Subcutaneous adipose tissue (tissue), 4 donors: ENCODE data around the gene MTCL1. TPM values are rescaled to one million over a fixed set of nuclear protein-coding genes. Genes with fewer than 3 reads are reported as not detected.

Source experiments
- total RNA-seq, 4 donors: library from RNA; depleted of rRNA; stranded (reverse); fragments of >200 nt; gene quantifications; one replicate each; pipeline ENCODE4 v1.1.0, GENCODE V29; 2016
- TF ChIP-seq, protein P1 (sequence below): fragments of 450-650 bp; IDR thresholded peaks from one replicate; pipeline ENCODE4 v1.5.1; 2016; ENCODE audit warnings: low read depth, mild to moderate bottlenecking, control low read depth, antibody characterized with exemption, moderate library complexity

MTCL1 gene
- total RNA-seq, 4 donors from 2014 or later: 1.5 to 5.9 (median 2.7) TPM

DNA sequence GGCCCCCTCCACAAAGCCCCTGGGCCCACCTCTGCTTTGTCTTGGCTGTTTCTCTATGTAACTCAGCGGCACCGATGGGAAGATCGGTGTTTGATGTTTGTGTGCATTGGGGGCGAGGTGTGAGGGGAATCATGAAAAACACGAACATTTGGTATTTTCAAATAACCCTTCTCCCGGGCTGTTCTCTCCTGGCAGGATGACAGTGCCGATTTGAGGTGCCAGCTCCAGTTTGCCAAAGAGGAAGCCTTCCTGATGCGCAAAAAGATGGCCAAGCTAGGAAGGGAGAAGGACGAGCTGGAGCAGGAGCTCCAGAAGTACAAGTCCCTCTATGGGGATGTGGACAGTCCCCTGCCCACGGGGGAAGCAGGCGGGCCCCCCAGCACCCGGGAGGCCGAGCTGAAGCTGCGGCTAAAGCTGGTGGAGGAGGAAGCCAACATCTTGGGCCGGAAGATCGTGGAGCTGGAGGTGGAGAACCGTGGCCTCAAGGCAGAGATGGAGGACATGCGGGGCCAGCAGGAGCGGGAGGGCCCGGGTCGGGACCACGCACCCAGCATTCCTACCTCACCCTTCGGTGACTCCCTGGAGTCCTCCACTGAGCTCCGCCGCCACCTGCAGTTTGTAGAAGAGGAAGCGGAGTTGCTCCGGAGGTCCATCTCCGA lies 78.1 kb downstream of the MTCL1 start:
- TF ChIP-seq, protein P1, sequence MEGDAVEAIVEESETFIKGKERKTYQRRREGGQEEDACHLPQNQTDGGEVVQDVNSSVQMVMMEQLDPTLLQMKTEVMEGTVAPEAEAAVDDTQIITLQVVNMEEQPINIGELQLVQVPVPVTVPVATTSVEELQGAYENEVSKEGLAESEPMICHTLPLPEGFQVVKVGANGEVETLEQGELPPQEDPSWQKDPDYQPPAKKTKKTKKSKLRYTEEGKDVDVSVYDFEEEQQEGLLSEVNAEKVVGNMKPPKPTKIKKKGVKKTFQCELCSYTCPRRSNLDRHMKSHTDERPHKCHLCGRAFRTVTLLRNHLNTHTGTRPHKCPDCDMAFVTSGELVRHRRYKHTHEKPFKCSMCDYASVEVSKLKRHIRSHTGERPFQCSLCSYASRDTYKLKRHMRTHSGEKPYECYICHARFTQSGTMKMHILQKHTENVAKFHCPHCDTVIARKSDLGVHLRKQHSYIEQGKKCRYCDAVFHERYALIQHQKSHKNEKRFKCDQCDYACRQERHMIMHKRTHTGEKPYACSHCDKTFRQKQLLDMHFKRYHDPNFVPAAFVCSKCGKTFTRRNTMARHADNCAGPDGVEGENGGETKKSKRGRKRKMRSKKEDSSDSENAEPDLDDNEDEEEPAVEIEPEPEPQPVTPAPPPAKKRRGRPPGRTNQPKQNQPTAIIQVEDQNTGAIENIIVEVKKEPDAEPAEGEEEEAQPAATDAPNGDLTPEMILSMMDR: no peak

DNA sequence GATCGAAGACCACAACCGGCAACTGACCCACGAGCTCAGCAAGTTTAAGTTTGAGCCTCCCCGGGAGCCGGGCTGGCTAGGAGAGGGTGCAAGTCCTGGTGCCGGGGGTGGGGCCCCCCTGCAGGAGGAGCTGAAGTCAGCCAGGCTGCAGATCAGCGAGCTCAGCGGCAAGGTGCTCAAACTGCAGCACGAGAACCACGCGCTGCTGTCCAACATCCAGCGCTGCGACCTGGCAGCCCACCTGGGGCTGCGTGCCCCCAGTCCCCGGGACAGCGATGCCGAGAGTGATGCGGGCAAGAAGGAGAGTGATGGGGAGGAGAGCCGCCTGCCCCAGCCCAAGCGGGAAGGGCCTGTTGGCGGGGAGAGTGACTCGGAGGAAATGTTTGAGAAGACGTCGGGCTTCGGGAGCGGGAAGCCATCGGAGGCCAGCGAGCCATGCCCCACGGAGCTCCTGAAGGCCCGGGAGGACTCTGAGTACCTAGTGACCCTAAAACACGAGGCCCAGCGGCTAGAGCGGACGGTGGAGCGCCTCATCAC lies 78.7 kb downstream of the MTCL1 start:
- TF ChIP-seq, protein P1: no peak

DNA sequence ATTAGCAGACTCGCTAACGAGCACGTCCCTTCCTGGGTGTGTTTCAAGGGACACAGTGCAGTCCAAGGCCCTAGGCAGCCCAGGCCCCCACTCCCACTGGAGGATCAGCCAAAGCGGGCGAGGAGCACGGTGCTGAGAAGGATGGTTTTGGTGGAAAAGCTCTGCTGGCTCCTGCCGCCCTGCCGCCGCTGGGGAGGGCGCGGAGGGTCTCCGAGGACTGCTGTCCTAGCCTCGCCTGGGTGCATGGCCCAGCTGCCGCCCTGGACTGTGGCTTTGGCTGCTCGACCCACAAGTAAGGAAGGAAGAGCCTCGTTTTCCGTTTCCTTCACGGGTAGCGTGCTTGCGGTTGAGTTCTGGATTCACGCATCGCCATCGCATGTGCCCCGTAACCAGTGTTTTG lies 79.9 kb downstream of the MTCL1 start:
- TF ChIP-seq, protein P1: no peak

DNA sequence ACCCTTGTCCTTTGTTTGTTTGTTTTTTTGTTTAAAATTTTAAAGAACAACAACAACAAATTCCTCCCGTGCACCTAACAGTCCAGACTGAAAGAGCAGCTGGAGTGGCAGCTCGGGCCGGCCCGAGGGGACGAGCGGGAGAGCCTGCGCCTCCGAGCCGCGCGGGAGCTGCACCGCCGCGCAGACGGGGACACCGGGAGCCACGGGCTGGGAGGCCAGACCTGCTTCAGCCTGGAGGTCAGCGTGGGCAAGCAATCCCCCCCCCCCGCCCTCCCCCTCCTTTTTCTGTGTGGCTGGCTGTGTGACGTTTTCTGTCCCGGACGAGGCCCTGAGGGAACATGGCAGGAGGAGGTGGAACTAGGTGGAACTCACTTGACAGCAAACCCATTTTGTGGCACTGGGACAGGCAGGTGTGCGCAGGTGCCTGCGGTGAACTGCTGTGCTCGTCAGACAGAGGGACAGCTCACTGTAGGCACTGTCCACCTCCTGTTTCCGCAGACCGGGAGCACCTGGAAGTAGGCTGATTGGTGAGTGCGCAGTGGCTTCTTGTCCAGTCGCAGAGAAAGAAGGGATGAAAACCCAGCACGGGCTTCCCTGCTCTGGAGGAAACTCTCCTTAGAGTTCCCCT lies 80.6 kb downstream of the MTCL1 start:
- TF ChIP-seq, protein P1: no peak

DNA sequence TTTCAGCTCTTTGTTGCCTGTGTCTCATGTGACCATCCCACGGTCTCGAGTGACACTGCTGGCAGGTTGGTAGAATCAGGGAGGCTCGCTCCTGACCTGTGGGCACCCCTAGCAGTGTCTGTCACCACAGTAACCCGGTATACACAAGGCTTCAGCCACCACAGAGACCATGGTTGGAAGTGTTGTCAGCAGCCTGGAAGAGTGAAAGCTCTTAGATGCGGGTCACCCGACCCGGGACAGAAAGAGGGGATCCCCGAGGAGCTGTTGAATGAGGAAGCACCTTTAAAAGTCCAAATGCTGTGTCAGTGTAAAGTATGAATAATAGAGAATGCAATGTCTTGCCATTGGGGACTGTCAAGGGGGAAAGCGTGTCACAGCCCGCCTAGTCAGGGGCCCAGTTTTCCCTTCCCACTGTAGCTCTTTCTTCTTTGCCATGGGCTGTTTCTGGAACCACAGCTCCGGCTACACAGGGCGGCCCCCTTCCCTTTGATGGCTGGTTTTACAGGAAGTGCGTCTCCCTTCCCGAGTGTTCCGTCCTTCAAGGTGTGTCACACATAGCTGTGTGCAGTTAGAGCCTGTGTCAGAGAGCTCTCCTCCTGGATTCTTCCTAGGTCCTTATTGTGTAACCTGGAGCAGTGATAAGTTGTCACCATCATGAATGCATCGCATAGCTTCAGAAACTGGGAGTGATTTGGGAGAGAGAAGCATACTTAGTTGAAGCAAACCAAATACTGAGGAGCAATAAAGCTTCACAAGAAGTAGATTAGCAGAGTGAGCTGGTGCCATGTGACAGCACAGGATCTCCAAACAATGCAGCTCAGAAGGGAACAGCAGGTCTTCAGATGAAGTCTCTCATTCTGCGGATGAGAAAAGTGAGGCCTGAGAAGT lies 81.4 kb downstream of the MTCL1 start:
- TF ChIP-seq, protein P1: no peak

DNA sequence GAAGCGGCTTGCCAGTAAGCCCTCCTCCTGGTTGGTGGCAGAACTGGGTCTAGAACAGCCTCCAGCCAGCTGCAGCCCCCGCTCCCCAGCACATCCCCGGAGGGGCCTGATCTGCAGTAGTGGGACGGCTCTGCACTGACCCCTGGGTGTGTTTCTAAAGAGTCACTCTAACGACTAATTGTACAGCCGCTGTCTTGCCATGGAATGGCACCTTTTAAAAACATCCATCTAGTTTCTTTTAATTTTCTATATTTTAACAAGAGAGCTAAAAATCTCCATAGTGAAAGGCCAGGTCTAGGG lies 82.0 kb downstream of the MTCL1 start:
- TF ChIP-seq, protein P1: no peak

DNA sequence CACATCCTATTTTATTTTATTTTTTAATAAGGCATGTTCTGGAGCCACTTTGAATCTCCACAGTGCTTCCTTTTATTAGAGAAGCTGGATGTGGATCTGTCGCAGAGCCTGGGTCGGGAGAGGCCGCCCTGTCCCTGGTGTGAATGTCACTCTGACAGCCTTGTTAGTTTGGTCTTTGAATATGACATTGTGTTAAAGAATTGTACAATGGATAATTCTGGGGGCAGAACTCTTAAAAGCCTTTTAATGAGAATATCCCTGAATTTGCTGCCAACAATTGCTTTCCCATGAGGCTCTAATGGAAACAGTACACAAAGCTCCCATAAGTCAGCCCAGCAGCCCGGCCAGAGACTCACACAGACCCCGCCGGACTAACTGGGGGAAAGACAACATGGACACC lies 82.4 kb downstream of the MTCL1 start:
- TF ChIP-seq, protein P1: no peak
